ENCODE measurements around the gene MESD. TPM values are rescaled to one million over a fixed set of nuclear protein-coding genes. Genes with fewer than 3 reads are reported as not detected.

The MESD gene
- total RNA-seq, 1 donor = 18.9 TPM

DNA sequence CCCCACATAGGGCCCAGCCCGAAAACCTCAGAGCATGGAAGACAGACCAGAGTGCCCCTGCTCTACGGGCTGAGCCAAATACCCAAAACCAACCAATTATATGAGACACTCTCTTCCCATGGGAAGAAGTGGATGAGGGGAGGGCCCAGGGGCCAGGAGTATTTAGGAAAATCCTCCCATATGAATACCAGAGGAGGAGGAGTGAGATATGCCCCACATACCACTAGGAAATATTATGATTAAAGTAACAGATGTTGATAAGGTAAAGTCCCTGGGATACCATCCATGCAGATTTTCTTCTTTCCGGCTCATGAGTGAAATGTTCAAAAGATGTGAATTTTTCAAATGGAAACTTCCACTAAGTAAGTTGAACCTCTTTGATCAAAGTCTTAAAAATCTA is 50.4 kb downstream of the MESD start:
- DNase-seq (ENCODE audit: low read depth) = no peak
- TF ChIP-seq, protein P1, sequence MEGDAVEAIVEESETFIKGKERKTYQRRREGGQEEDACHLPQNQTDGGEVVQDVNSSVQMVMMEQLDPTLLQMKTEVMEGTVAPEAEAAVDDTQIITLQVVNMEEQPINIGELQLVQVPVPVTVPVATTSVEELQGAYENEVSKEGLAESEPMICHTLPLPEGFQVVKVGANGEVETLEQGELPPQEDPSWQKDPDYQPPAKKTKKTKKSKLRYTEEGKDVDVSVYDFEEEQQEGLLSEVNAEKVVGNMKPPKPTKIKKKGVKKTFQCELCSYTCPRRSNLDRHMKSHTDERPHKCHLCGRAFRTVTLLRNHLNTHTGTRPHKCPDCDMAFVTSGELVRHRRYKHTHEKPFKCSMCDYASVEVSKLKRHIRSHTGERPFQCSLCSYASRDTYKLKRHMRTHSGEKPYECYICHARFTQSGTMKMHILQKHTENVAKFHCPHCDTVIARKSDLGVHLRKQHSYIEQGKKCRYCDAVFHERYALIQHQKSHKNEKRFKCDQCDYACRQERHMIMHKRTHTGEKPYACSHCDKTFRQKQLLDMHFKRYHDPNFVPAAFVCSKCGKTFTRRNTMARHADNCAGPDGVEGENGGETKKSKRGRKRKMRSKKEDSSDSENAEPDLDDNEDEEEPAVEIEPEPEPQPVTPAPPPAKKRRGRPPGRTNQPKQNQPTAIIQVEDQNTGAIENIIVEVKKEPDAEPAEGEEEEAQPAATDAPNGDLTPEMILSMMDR (IDR thresholded peaks at IDR 0.05; ENCODE audit: insufficient read depth, low read length) = no peak
- H3K4me3 ChIP-seq (ENCODE audit: low read depth, low read length) = no peak overlapping the region

DNA sequence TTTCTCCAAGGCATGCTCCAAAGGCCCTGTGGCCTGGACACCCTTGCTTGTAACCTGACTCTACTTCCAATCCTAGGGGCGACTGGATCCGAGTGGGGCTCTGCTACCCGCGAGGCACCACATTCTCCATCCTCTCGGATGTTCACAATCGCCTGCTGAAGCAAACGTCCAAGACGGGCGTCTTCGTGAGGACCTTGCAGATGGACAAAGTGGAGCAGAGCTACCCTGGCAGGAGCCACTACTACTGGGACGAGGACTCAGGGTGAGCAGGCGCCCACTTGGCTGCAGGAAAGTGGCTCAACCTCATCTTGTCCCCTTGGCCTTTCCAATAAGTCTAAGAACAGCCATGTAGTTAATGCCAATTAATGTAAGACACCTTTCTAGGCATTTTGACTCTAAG is 51.9 kb downstream of the MESD start:
- TF ChIP-seq, protein P1 (IDR thresholded peaks at IDR 0.05; ENCODE audit: insufficient read depth, low read length) = no peak
- H3K4me3 ChIP-seq (ENCODE audit: low read depth, low read length) = no peak overlapping the region
- no peak for DNase-seq (ENCODE audit: low read depth)

DNA sequence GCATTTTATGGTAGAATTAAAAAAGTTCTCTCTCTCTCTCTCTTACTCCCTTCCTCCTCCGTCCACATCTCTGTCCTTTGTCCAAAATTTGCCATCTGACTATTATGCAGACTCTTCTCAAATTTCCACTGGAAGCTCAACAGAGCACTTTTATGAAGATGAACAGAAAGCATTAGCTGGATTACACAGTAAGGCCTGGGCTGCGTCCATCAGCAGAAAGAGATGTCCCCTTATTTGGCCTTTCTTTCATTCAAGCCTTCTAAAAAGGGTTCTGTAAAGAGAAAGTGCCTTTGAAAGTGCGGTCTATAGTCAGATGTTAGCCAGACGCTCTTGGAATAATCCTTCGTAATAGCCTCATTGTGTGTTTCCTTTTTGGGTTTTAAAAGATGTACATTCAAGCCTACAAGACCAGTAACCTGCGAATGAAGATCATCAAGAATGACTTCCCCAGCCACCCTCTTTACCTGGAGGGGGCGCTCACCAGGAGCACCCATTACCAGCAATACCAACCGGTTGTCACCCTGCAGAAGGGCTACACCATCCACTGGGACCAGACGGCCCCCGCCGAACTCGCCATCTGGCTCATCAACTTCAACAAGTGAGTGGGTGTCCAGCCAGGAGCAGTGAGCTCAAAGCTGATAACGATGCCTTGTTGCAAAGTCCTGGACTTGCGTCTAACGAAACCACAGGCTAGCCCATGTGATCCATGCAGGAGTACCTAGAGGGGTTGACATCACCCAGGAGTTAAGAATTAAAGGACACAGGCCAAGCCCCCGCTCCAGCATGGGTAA is 53.1 kb downstream of the MESD start:
- no peak for DNase-seq (ENCODE audit: low read depth)
- TF ChIP-seq, protein P1 (IDR thresholded peaks at IDR 0.05; ENCODE audit: insufficient read depth, low read length) = no peak
- H3K4me3 ChIP-seq (ENCODE audit: low read depth, low read length) = no peak overlapping the region

DNA sequence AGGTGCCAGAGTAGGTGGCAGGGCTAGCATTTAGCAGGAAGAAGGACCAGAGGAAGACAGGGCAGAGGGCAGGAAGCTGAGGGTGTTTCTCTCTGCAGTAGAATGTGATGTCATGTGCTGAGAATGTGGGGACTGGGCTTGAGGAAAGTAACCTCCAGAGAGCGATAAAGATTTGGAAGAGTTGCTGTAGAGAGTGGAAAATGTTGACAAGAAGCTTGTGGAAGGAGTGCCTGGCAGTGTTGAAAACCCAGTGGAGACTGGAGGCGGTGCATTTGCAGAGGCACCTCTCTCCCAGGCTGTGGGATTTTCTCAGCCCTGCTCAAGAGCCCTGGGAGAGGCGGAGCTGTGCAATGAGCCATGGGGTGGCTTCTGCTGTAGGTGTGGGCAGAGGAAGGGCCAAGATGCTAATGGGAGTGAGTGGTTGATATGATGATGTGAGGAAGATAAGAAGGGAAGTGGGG is 54.8 kb downstream of the MESD start:
- TF ChIP-seq, protein P1 (IDR thresholded peaks at IDR 0.05; ENCODE audit: insufficient read depth, low read length) = peak; percentile 19

DNA sequence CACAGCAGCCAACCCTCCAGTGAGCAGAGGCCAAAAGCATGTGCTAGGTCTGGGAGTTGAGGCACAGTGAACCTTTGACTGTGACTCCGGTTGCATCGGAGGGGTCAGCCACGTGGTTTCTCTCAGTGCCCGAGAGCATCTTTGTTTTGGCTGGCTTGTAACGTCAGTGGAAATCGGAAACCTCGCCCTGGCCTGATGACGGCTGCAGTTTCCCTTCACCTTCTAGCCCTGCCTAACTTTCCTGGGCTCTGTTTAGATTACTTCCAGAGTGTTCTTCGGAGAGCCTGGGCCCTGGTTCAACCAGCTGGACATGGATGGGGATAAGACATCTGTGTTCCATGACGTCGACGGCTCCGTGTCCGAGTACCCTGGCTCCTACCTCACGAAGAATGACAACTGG is 56.6 kb downstream of the MESD start:
- TF ChIP-seq, protein P1 (IDR thresholded peaks at IDR 0.05; ENCODE audit: insufficient read depth, low read length) = no peak
- DNase-seq (ENCODE audit: low read depth) = peak; percentile 69
- H3K4me3 ChIP-seq (ENCODE audit: low read depth, low read length) = no peak overlapping the region

More for the DNA sequence above, 54.8 kb downstream of the MESD start:
- peak; percentile 70 for DNase-seq (ENCODE audit: low read depth)
- no peak overlapping the region for H3K4me3 ChIP-seq (ENCODE audit: low read depth, low read length)

DNA sequence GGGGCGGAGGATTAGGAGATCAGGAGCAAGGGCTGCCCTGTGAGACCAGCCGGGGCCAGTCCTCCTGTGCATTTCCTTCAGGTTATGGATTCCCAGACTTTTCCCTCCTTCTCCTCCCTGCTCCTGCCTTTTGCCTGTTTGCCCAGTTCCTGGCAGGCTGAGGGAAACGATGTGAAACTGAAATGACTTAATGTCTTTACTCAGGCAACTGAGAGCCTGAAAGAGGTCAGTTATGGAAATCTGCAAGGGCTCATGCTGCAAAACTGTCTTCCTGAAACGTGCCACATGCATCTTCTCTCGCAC is 57.2 kb downstream of the MESD start:
- H3K4me3 ChIP-seq (ENCODE audit: low read depth, low read length) = no peak overlapping the region

More for the DNA sequence above, 57.2 kb downstream of the MESD start:
- TF ChIP-seq, protein P1 (IDR thresholded peaks at IDR 0.05; ENCODE audit: insufficient read depth, low read length) = no peak
- DNase-seq (ENCODE audit: low read depth) = no peak

Data from fibroblast of the aortic adventitia (primary cell).